Measurements from ENCODE around the gene CYTH4. TPM values are rescaled to one million over a fixed set of nuclear protein-coding genes. Genes with fewer than 3 reads are reported as not detected.
A peak's percentile ranks its signal among the peaks of the same experiment; 100 is the strongest.

Gene CYTH4
- total and polyA plus RNA-seq, 4 donors: 1.9 to 9.9 (median 5.9) TPM

GRCh38 chr22:37242395-37242918 lies 39.9 kb upstream of the CYTH4 start:
- no peaks in the 10 kb centered on the region for H3K27me3 ChIP-seq (ENCODE audit: control insufficient read depth in 4 of 4, insufficient read depth in 4 of 4, low read length in 3 of 4)
- H3K9me3 ChIP-seq (ENCODE audit: control insufficient read depth in 4 of 4, low read length in 3 of 4): no peaks in the 10 kb centered on the region
- H3K27ac ChIP-seq (ENCODE audit: low read depth in 1 of 2, low read length in 2 of 2): peak overlapping the region; percentile 76 to 78
- peak; percentile 69 for DNase-seq (ENCODE audit: low spot score)
- no peaks in the 10 kb centered on the region for H3K36me3 ChIP-seq (ENCODE audit: control insufficient read depth in 4 of 4, insufficient read depth in 3 of 4, low read depth in 1 of 4, low read length in 3 of 4)
- H3K9ac ChIP-seq (ENCODE audit: low read depth in 1 of 2, low read length in 2 of 2): no peak overlapping the region
- peak overlapping the region in 1 of 3 donors; percentile 10 for H3K4me3 ChIP-seq (ENCODE audit: low read depth in 1 of 3, low read length in 3 of 3)
- 50% methylated on average over 16 of the region's 16 CpGs for WGBS
- H3K4me1 ChIP-seq (ENCODE audit: control insufficient read depth in 4 of 4, insufficient read depth in 4 of 4, low read length in 3 of 4): peaks cover 0 to 3% (median 0%) of the 10 kb centered on the region in 4 donors
- TF ChIP-seq GABPA (IDR thresholded peaks at IDR 0.05 in 1 of 2, conservative IDR thresholded peaks at IDR 0.05 in 1 of 2) (no peak), YY1 (IDR thresholded peaks at IDR 0.05) (no peak), NR2F2 (IDR thresholded peaks at IDR 0.05) (no peak), REST (IDR thresholded peaks at IDR 0.05) (no peak), FOXA1 (IDR thresholded peaks at IDR 0.05) (no peak), RAD21 (IDR thresholded peaks at IDR 0.05) (no peak), HNF4A (conservative IDR thresholded peaks at IDR 0.05) (no peak)

- 45% methylated on average over 12 of the region's 12 CpGs for WGBS
- H3K4me1 ChIP-seq (ENCODE audit: control insufficient read depth in 4 of 4, insufficient read depth in 4 of 4, low read length in 3 of 4): peaks cover 0 to 3% (median 0%) of the 10 kb centered on the region in 4 donors
- H3K27ac ChIP-seq (ENCODE audit: low read depth in 1 of 2, low read length in 2 of 2): peak overlapping the region; percentile 70 to 76
- no peak for TF ChIP-seq FOXA2 (IDR thresholded peaks at IDR 0.05)
- TF ChIP-seq HNF4G (IDR thresholded peaks at IDR 0.05): no peak
- no peak for TF ChIP-seq ATF3 (IDR thresholded peaks at IDR 0.05)
- TF ChIP-seq RAD21 (IDR thresholded peaks at IDR 0.05): no peak
- no peak for TF ChIP-seq HNF4A (conservative IDR thresholded peaks at IDR 0.05)
- TF ChIP-seq EGR1 (IDR thresholded peaks at IDR 0.05; ENCODE audit: low read depth in 2 of 2): no peak
- TF ChIP-seq SP1 (IDR thresholded peaks at IDR 0.05): no peak
- no peak for TF ChIP-seq NR2F2 (IDR thresholded peaks at IDR 0.05)
- no peaks in the 10 kb centered on the region for H3K36me3 ChIP-seq (ENCODE audit: control insufficient read depth in 4 of 4, insufficient read depth in 3 of 4, low read depth in 1 of 4, low read length in 3 of 4)
- H3K9ac ChIP-seq (ENCODE audit: low read depth in 1 of 2, low read length in 2 of 2): peak overlapping the region in 1 of 2 donors; percentile 36
- no peak for DNase-seq (ENCODE audit: low spot score)
- no peaks in the 10 kb centered on the region for H3K27me3 ChIP-seq (ENCODE audit: control insufficient read depth in 4 of 4, insufficient read depth in 4 of 4, low read length in 3 of 4)
- peak overlapping the region; percentile 7 to 35 (median 25) for H3K4me3 ChIP-seq (ENCODE audit: low read depth in 1 of 3, low read length in 3 of 3)
- H3K9me3 ChIP-seq (ENCODE audit: control insufficient read depth in 4 of 4, low read length in 3 of 4): no peaks in the 10 kb centered on the region
Measured at GRCh38 chr22:37243402-37244113, 38.8 kb upstream of the CYTH4 start.
